GM19397 (cell line): Measurements from ENCODE around the gene RIGI.
"Not testable (repeated sequence)": the region's sequence is repeated elsewhere in the genome, so short reads cannot be mapped to it uniquely, and the experiment has no call there.

Experiments
- ATAC-seq: cut with Tn5 transposase; IDR thresholded peaks from one replicate; pipeline ENCODE4 v1.9.1; 2021; ENCODE audit warnings: mild to moderate bottlenecking, moderate library complexity; ENCODE audit not compliant: unreplicated experiment

The RIGI gene

GRCh38 chr9:32526041-32526706 lies at the start of gene RIGI:
Gene RIGI (minus strand): TSS chr9:32526196. CDS start chr9:32526166, 30 bp downstream.
- ATAC-seq = peak; percentile 71

- ATAC-seq = no peak
These were observed 48.9 kb upstream of the RIGI start for GRCh38 chr9:32574858-32575257.

GRCh38 chr9:32573821-32574220 lies 47.8 kb upstream of the RIGI start:
- ATAC-seq = no peak

- peak; percentile 90 for ATAC-seq
These were observed 47.0 kb upstream of the RIGI start, which contains the start of gene NDUFB6 for GRCh38 chr9:32572900-32573523. Gene NDUFB6 (minus strand): TSS chr9:32573159. CDS start chr9:32573060, 99 bp downstream.

GRCh38 chr9:32571969-32572899 lies 46.2 kb upstream of the RIGI start:
- ATAC-seq = peak; percentile 83

- no peak for ATAC-seq
These were observed 44.3 kb upstream of the RIGI start for GRCh38 chr9:32570262-32570661.

- ATAC-seq = no peak
These were observed 40.8 kb upstream of the RIGI start for GRCh38 chr9:32566770-32567169.

GRCh38 chr9:32565967-32566366 lies 40.0 kb upstream of the RIGI start:
- no peak for ATAC-seq

GRCh38 chr9:32558408-32558934 lies 32.5 kb upstream of the RIGI start:
- no peak for ATAC-seq

GRCh38 chr9:32554591-32554990 lies 28.6 kb upstream of the RIGI start:
- no peak for ATAC-seq

- no peak for ATAC-seq
These were observed 28.1 kb upstream of the RIGI start for GRCh38 chr9:32554107-32554506.

- peak; percentile 75 for ATAC-seq
These were observed 26.3 kb upstream of the RIGI start, which contains the start of the genes SMIM27 and TOPORS for GRCh38 chr9:32552172-32552872. Gene SMIM27 (plus strand): TSS chr9:32552327. CDS start chr9:32552435, 108 bp downstream. Gene TOPORS (minus strand): TSS chr9:32552586. CDS start chr9:32552436, 150 bp downstream.

- ATAC-seq = no peak
These were observed 25.5 kb upstream of the RIGI start for GRCh38 chr9:32551276-32552051.

GRCh38 chr9:32550562-32551275 lies 24.7 kb upstream of the RIGI start:
- peak; percentile 75 for ATAC-seq

- no peak for ATAC-seq
These were observed 24.2 kb upstream of the RIGI start for GRCh38 chr9:32550150-32550561.

GRCh38 chr9:32548213-32548612 lies 22.2 kb upstream of the RIGI start:
- not testable (repeated sequence) for ATAC-seq

- ATAC-seq = no peak
These were observed 19.9 kb upstream of the RIGI start for GRCh38 chr9:32545884-32546283.

GRCh38 chr9:32543047-32543446 lies 17.1 kb upstream of the RIGI start:
- ATAC-seq = no peak

GRCh38 chr9:32533816-32534215 lies 7.8 kb upstream of the RIGI start:
- ATAC-seq = no peak
